ENCODE measurements around the gene NKX1-1. TPM values are rescaled to one million over a fixed set of nuclear protein-coding genes. Genes with fewer than 3 reads are reported as not detected.

NKX1-1 gene
- total RNA-seq, 1 experiment from 2014 or later: not detected

- POLR2A ChIA-PET: no interaction called here
Measured at GRCh38 chr4:1371176-1372165, 34.8 kb downstream of the NKX1-1 start.

More at GRCh38 chr4:1371176-1372165, 34.8 kb downstream of the NKX1-1 start:
- H3K4me1 ChIP-seq (ENCODE audit: control insufficient read depth, insufficient read depth, low read length): no peaks in the 10 kb centered on the region
- intact Hi-C loops (cut with micrococcal nuclease; ENCODE audit: unreplicated experiment): no loop called here
- ATAC-seq (no peak), DNase-seq (ENCODE audit: low read depth, low spot score) (no peak)
- H3K36me3 ChIP-seq (ENCODE audit: control insufficient read depth, insufficient read depth, low read length): no peaks in the 10 kb centered on the region
- CTCF ChIA-PET: no interaction called here
- H3K27ac ChIP-seq (ENCODE audit: low read length): no peak overlapping the region
- in situ Hi-C loops (cut with HindIII; ENCODE audit: low pct_unique_long_range_greater_than_20kb, low sequenced_read_pairs): no loop called here
- BruUV-seq (replicated peaks): no TSS peak
- no peaks in the 10 kb centered on the region for H3K27me3 ChIP-seq (ENCODE audit: control insufficient read depth, insufficient read depth, low read length)
- no peak for TF ChIP-seq SIN3A (IDR thresholded peaks at IDR 0.05; ENCODE audit: borderline replicate concordance, insufficient read depth, low read depth, low read length)
- no peak for TF ChIP-seq REST (IDR thresholded peaks at IDR 0.05; ENCODE audit: insufficient read depth in 1 of 2, low read depth in 2 of 2, low read length in 1 of 2)
- TF ChIP-seq CTCF (IDR thresholded peaks at IDR 0.05): no peak
- no peak for TF ChIP-seq POLR2AphosphoS5 (IDR thresholded peaks at IDR 0.05; ENCODE audit: low read depth, low read length)
- TF ChIP-seq TCF7L2 (IDR thresholded peaks at IDR 0.05; ENCODE audit: low read depth, low read length): no peak
- H3K4me3 ChIP-seq (ENCODE audit: low read depth in 2 of 2, low read length in 2 of 2): no peak overlapping the region
- no peaks in the 10 kb centered on the region for H3K9me3 ChIP-seq (ENCODE audit: control insufficient read depth, insufficient read depth, low read depth, low read length)
